ENCODE measurements around the gene ZBTB38. TPM values are rescaled to one million over a fixed set of nuclear protein-coding genes. Genes with fewer than 3 reads are reported as not detected.

Gene ZBTB38
- total RNA-seq, 1 experiment from 2014 or later: 17.0 TPM

DNA sequence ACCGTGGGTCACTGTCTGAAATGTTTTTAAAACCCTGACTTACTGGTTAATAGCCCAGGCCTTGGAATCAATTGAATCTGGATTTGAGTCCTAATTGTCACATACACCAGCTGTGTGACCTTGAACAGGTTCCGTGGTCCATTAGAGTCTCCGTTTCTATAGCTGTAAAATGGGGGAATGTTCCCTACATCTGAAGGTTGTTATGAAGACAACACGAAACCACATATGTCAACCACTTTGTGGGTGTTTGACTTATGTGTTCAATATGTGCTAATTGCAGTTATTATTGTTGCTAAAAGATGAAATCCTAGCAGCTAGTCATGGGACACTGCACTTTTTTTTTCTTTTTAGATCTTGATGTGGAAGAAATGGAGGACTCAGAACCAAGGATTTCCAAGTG is 35.3 kb downstream of the ZBTB38 start:
- CTCF ChIA-PET: no interaction called here

DNA sequence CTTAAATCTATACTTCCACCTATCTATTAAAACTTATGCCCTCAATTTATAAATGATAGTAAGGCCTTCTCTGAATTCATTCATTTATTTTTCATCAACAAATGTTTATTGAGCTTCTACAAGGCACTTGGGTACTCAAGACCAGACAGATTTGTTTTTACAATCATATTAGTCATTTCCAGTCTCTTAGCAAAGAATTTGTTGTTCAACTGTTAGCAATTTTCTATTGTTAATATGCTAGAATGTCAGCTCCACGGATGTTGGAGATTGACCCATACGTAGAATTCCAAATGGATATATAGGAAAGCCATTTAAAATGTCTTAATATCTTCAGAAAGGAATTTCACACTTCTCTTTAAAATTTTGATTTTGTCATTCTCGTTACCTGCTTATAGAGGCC is 36.7 kb downstream of the ZBTB38 start:
- TF ChIP-seq EZH2 (IDR thresholded peaks at IDR 0.05; ENCODE audit: low read length, unreplicated experiment) (no peak), EZH2phosphoT487 (IDR thresholded peaks at IDR 0.05; ENCODE audit: borderline replicate concordance, low read length) (no peak)
- TF ChIP-seq, protein P1, sequence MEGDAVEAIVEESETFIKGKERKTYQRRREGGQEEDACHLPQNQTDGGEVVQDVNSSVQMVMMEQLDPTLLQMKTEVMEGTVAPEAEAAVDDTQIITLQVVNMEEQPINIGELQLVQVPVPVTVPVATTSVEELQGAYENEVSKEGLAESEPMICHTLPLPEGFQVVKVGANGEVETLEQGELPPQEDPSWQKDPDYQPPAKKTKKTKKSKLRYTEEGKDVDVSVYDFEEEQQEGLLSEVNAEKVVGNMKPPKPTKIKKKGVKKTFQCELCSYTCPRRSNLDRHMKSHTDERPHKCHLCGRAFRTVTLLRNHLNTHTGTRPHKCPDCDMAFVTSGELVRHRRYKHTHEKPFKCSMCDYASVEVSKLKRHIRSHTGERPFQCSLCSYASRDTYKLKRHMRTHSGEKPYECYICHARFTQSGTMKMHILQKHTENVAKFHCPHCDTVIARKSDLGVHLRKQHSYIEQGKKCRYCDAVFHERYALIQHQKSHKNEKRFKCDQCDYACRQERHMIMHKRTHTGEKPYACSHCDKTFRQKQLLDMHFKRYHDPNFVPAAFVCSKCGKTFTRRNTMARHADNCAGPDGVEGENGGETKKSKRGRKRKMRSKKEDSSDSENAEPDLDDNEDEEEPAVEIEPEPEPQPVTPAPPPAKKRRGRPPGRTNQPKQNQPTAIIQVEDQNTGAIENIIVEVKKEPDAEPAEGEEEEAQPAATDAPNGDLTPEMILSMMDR (conservative IDR thresholded peaks at IDR 0.05; ENCODE audit: low read depth, low read length): no peak
- DNase-seq: peak; percentile 45
- ChIA-PET POLR2A (ENCODE audit: unreplicated experiment) (no interaction called here), CTCF (no interaction called here)
- Histone ChIP-seq H3K27me3 (ENCODE audit: low read length) (no peaks in the 10 kb centered on the region), H4K20me1 (ENCODE audit: low read length) (no peaks in the 10 kb centered on the region), H3K36me3 (ENCODE audit: low read depth, low read length) (peaks cover 9% of the 10 kb centered on the region), H3K4me2 (ENCODE audit: low read length) (no peak overlapping the region), H3K79me2 (ENCODE audit: low read length) (no peaks in the 10 kb centered on the region; the same call in 1 of the 2 replicates), H2AFZ (ENCODE audit: low read length) (no peak overlapping the region), H3K9me3 (ENCODE audit: low read length) (no peaks in the 10 kb centered on the region), H3K9ac (ENCODE audit: low read length) (no peak overlapping the region), H3K9me2 (replicated peaks; ENCODE audit: low read length) (no peaks in the 10 kb centered on the region), H3K27ac (ENCODE audit: low read length) (no peak overlapping the region), H3K4me3 (ENCODE audit: low read length) (no peak overlapping the region), H3K4me1 (ENCODE audit: insufficient read depth, low read length) (peaks cover 43% of the 10 kb centered on the region), H3F3A (ENCODE audit: low read length, unreplicated experiment) (no peaks in the 10 kb centered on the region)
- no peak for ATAC-seq
- no TSS peak for BruUV-seq (replicated peaks)
- intact Hi-C loops (cut with micrococcal nuclease): loop anchor here (5.0 kb wide), 1 partner anchor 37 kb away; no protein-coding TSS in a partner anchor

More for the DNA sequence above, 35.3 kb downstream of the ZBTB38 start:
- no peaks in the 10 kb centered on the region; the same call in 1 of the 2 replicates for H3K79me2 ChIP-seq (ENCODE audit: low read length)
- no peak for DNase-seq
- no peak for ATAC-seq
- H3K27me3 ChIP-seq (ENCODE audit: low read length): no peaks in the 10 kb centered on the region
- H4K20me1 ChIP-seq (ENCODE audit: low read length): no peaks in the 10 kb centered on the region
- H3K9ac ChIP-seq (ENCODE audit: low read length): no peak overlapping the region
- H3K27ac ChIP-seq (ENCODE audit: low read length): no peak overlapping the region
- peak overlapping the region; percentile 80; the same call in 1 of the 2 replicates for H3K4me2 ChIP-seq (ENCODE audit: low read length)
- H3K4me1 ChIP-seq (ENCODE audit: insufficient read depth, low read length): peaks cover 30% of the 10 kb centered on the region
- BruUV-seq (replicated peaks): TSS peak; percentile 32
- H3K4me3 ChIP-seq (ENCODE audit: low read length): no peak overlapping the region
- H3K36me3 ChIP-seq (ENCODE audit: low read depth, low read length): peaks cover 9% of the 10 kb centered on the region
- intact Hi-C loops (cut with micrococcal nuclease): loop anchor here (2.0 kb wide), 1 partner anchor 37 kb away; no protein-coding TSS in a partner anchor
- H3K9me2 ChIP-seq (replicated peaks; ENCODE audit: low read length): no peaks in the 10 kb centered on the region
- no peaks in the 10 kb centered on the region for H3F3A ChIP-seq (ENCODE audit: low read length, unreplicated experiment)
- POLR2A ChIA-PET (ENCODE audit: unreplicated experiment): no interaction called here
- no peak overlapping the region for H2AFZ ChIP-seq (ENCODE audit: low read length)
- H3K9me3 ChIP-seq (ENCODE audit: low read length): no peaks in the 10 kb centered on the region
- TF ChIP-seq EZH2phosphoT487 (IDR thresholded peaks at IDR 0.05; ENCODE audit: borderline replicate concordance, low read length): no peak
- TF ChIP-seq EZH2 (IDR thresholded peaks at IDR 0.05; ENCODE audit: low read length, unreplicated experiment): no peak
- TF ChIP-seq, protein P1 (conservative IDR thresholded peaks at IDR 0.05; ENCODE audit: low read depth, low read length): no peak

DNA sequence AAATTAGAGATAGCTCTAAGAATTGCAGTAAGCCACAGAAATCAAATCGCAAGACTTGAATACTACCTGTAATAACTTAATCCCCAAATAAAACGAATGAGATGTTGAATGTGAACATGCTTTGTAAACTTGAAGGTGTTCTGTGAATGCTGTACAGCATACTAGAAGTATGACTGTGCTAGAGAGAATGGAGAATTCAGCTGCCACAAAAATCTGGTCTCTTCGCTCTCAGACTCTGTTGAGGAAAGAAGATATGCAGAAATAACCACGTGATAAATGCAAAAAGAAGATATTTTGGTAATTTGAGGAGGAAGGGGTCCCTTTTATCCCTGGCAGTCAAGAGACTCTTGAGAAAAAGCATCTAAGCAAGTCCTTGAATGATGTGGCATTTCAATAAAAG is 37.3 kb downstream of the ZBTB38 start:
- Histone ChIP-seq H3K27ac (ENCODE audit: low read length) (no peak overlapping the region), H3K9me2 (replicated peaks; ENCODE audit: low read length) (no peaks in the 10 kb centered on the region), H3K79me2 (ENCODE audit: low read length) (no peaks in the 10 kb centered on the region; the same call in 1 of the 2 replicates), H3K4me1 (ENCODE audit: insufficient read depth, low read length) (peaks cover 49% of the 10 kb centered on the region), H3K9me3 (ENCODE audit: low read length) (no peaks in the 10 kb centered on the region), H4K20me1 (ENCODE audit: low read length) (no peaks in the 10 kb centered on the region), H3F3A (ENCODE audit: low read length, unreplicated experiment) (no peaks in the 10 kb centered on the region), H3K36me3 (ENCODE audit: low read depth, low read length) (peaks cover 9% of the 10 kb centered on the region), H3K27me3 (ENCODE audit: low read length) (no peaks in the 10 kb centered on the region), H3K4me3 (ENCODE audit: low read length) (no peak overlapping the region), H3K9ac (ENCODE audit: low read length) (no peak overlapping the region), H3K4me2 (ENCODE audit: low read length) (no peak overlapping the region), H2AFZ (ENCODE audit: low read length) (no peak overlapping the region)
- POLR2A ChIA-PET (ENCODE audit: unreplicated experiment): no interaction called here
- TF ChIP-seq EZH2 (IDR thresholded peaks at IDR 0.05; ENCODE audit: low read length, unreplicated experiment): no peak
- TF ChIP-seq EZH2phosphoT487 (IDR thresholded peaks at IDR 0.05; ENCODE audit: borderline replicate concordance, low read length): no peak
- TF ChIP-seq, protein P1 (conservative IDR thresholded peaks at IDR 0.05; ENCODE audit: low read depth, low read length): no peak
- CTCF ChIA-PET: no interaction called here
- intact Hi-C loops (cut with micrococcal nuclease): loop anchor here (5.0 kb wide), 1 partner anchor 37 kb away; no protein-coding TSS in a partner anchor
- no TSS peak for BruUV-seq (replicated peaks)
- ATAC-seq (no peak), DNase-seq (no peak)
